NCI-H2171 (cell line): ENCODE data around the gene CCDC141.

Experiments
- DNase-seq: peaks from one replicate; lab custom pipeline; 2025; lab: John Stamatoyannopoulos, UW

The CCDC141 gene

GRCh38 chr2:178962805-178963433, 87.0 kb downstream of the CCDC141 start:
- DNase-seq, result no peak

- no peak for DNase-seq
These were observed 87.8 kb downstream of the CCDC141 start for GRCh38 chr2:178962152-178962551.

GRCh38 chr2:178954049-178954448, 95.9 kb downstream of the CCDC141 start:
- DNase-seq, result no peak

- DNase-seq, result no peak
These were observed 98.5 kb downstream of the CCDC141 start for GRCh38 chr2:178951266-178952006.

GRCh38 chr2:178949584-178949983, 100.4 kb downstream of the CCDC141 start:
- DNase-seq, result no peak

GRCh38 chr2:178949151-178949550, 100.8 kb downstream of the CCDC141 start:
- no peak for DNase-seq

GRCh38 chr2:178947006-178947405, 102.9 kb downstream of the CCDC141 start:
- DNase-seq, result no peak

- no peak for DNase-seq
These were observed 103.4 kb downstream of the CCDC141 start for GRCh38 chr2:178946494-178946893.

GRCh38 chr2:178943745-178944144, 106.2 kb downstream of the CCDC141 start:
- DNase-seq, result no peak

- no peak for DNase-seq
These were observed 115.4 kb downstream of the CCDC141 start for GRCh38 chr2:178934571-178934970.

- no peak for DNase-seq
These were observed 116.4 kb downstream of the CCDC141 start for GRCh38 chr2:178933493-178933892.

- DNase-seq, result no peak
These were observed 121.9 kb downstream of the CCDC141 start for GRCh38 chr2:178928077-178928476.

GRCh38 chr2:178927173-178927572, 122.8 kb downstream of the CCDC141 start:
- no peak for DNase-seq

GRCh38 chr2:178924817-178925216, 125.1 kb downstream of the CCDC141 start:
- no peak for DNase-seq

- no peak for DNase-seq
These were observed 126.4 kb downstream of the CCDC141 start for GRCh38 chr2:178923546-178923945.

- no peak for DNase-seq
These were observed 128.9 kb downstream of the CCDC141 start for GRCh38 chr2:178920916-178921513.

GRCh38 chr2:178917555-178917954, 132.4 kb downstream of the CCDC141 start:
- DNase-seq, result no peak

- DNase-seq, result no peak
These were observed 134.3 kb downstream of the CCDC141 start for GRCh38 chr2:178915423-178916173.

GRCh38 chr2:178914259-178914849, 135.6 kb downstream of the CCDC141 start:
- peak; percentile 49 for DNase-seq

GRCh38 chr2:178913049-178913441, 136.9 kb downstream of the CCDC141 start:
- no peak for DNase-seq

- no peak for DNase-seq
These were observed 137.4 kb downstream of the CCDC141 start for GRCh38 chr2:178912416-178913048.

GRCh38 chr2:178911039-178911438, 138.9 kb downstream of the CCDC141 start:
- no peak for DNase-seq
